GM21515 (cell line): ENCODE measurements around the gene PLA2G4C.

Experiments used
- ATAC-seq: cut with Tn5 transposase; IDR thresholded peaks from one replicate; pipeline ENCODE4 v1.9.1; 2021; ENCODE audit not compliant: unreplicated experiment

PLA2G4C gene

GRCh38 chr19:48110350-48110966 lies at the start of gene PLA2G4C:
Gene PLA2G4C (minus strand): TSS chr19:48110817. CDS start chr19:48106529, 4,288 bp downstream.
- ATAC-seq: peak; percentile 54

- ATAC-seq: no peak
Observed at GRCh38 chr19:48158210-48158790, 47.7 kb upstream of the PLA2G4C start.

- ATAC-seq: no peak
Observed at GRCh38 chr19:48154003-48154402, 43.4 kb upstream of the PLA2G4C start.

- no peak for ATAC-seq
Observed at GRCh38 chr19:48152551-48152950, 41.9 kb upstream of the PLA2G4C start.

GRCh38 chr19:48149430-48149829 lies 38.8 kb upstream of the PLA2G4C start:
- ATAC-seq: no peak

GRCh38 chr19:48148576-48148975 lies 38.0 kb upstream of the PLA2G4C start:
- ATAC-seq: no peak

- ATAC-seq: no peak
Observed at GRCh38 chr19:48147597-48148175, 37.1 kb upstream of the PLA2G4C start.

- ATAC-seq: no peak
Observed at GRCh38 chr19:48139053-48139452, 28.4 kb upstream of the PLA2G4C start.

GRCh38 chr19:48137411-48137810 lies 26.8 kb upstream of the PLA2G4C start:
- ATAC-seq: no peak

- ATAC-seq: no peak
Observed at GRCh38 chr19:48136547-48136946, 25.9 kb upstream of the PLA2G4C start.

- no peak for ATAC-seq
Observed at GRCh38 chr19:48135411-48135810, 24.8 kb upstream of the PLA2G4C start.

- ATAC-seq: no peak
Observed at GRCh38 chr19:48133094-48133493, 22.5 kb upstream of the PLA2G4C start.

GRCh38 chr19:48127561-48127960 lies 16.9 kb upstream of the PLA2G4C start:
- ATAC-seq: no peak

- ATAC-seq: no peak
Observed at GRCh38 chr19:48123907-48124651, 13.5 kb upstream of the PLA2G4C start.

- no peak for ATAC-seq
Observed at GRCh38 chr19:48122421-48122820, 11.8 kb upstream of the PLA2G4C start.

- no peak for ATAC-seq
Observed at GRCh38 chr19:48121909-48122371, 11.3 kb upstream of the PLA2G4C start.

GRCh38 chr19:48121066-48121465 lies 10.4 kb upstream of the PLA2G4C start:
- ATAC-seq: no peak

GRCh38 chr19:48120505-48120904 lies 9.9 kb upstream of the PLA2G4C start:
- no peak for ATAC-seq

GRCh38 chr19:48118131-48118517 lies 7.5 kb upstream of the PLA2G4C start:
- no peak for ATAC-seq

- ATAC-seq: no peak
Observed at GRCh38 chr19:48117515-48118130, 7.0 kb upstream of the PLA2G4C start.

- ATAC-seq: no peak
Observed at GRCh38 chr19:48113190-48113917, 2.7 kb upstream of the PLA2G4C start.
